ENCODE data around the gene OPRM1.

The OPRM1 gene

GRCh38 chr6:154086510-154086909 is 47.5 kb downstream of the OPRM1 start:
- no peak for DNase-seq

GRCh38 chr6:154092326-154092962 is 53.4 kb downstream of the OPRM1 start:
- no peak for DNase-seq

- DNase-seq, result no peak
Observed at GRCh38 chr6:154093231-154094044, 54.4 kb downstream of the OPRM1 start.

GRCh38 chr6:154095571-154095970 is 56.5 kb downstream of the OPRM1 start:
- no peak for DNase-seq

GRCh38 chr6:154096316-154096715 is 57.3 kb downstream of the OPRM1 start:
- DNase-seq, result no peak

- DNase-seq, result no peak
Observed at GRCh38 chr6:154096834-154097233, 57.8 kb downstream of the OPRM1 start.

- no peak for DNase-seq
Observed at GRCh38 chr6:154099211-154099610, 60.2 kb downstream of the OPRM1 start.

- no peak for DNase-seq
Observed at GRCh38 chr6:154106251-154106650, 67.2 kb downstream of the OPRM1 start.

- no peak for DNase-seq
Observed at GRCh38 chr6:154111025-154111424, 72.0 kb downstream of the OPRM1 start.

- DNase-seq, result no peak
Observed at GRCh38 chr6:154112181-154112809, 73.3 kb downstream of the OPRM1 start.

- DNase-seq, result no peak
Observed at GRCh38 chr6:154113392-154113791, 74.4 kb downstream of the OPRM1 start.

GRCh38 chr6:154117485-154117884 is 78.4 kb downstream of the OPRM1 start:
- no peak for DNase-seq

GRCh38 chr6:154122195-154122925 is 83.3 kb downstream of the OPRM1 start:
- DNase-seq, result peak; percentile 12

GRCh38 chr6:154123155-154123956 is 84.3 kb downstream of the OPRM1 start:
- DNase-seq, result peak; percentile 67

GRCh38 chr6:154125421-154125820 is 86.4 kb downstream of the OPRM1 start:
- DNase-seq, result no peak

GRCh38 chr6:154127657-154128056 is 88.6 kb downstream of the OPRM1 start:
- no peak for DNase-seq

- DNase-seq, result peak; percentile 27
Observed at GRCh38 chr6:154134471-154135147, 95.6 kb downstream of the OPRM1 start.

GRCh38 chr6:154138793-154139192 is 99.8 kb downstream of the OPRM1 start:
- peak; percentile 49 for DNase-seq

GRCh38 chr6:154139892-154140291 is 100.9 kb downstream of the OPRM1 start:
- peak; percentile 99 for DNase-seq

- peak; percentile 2 for DNase-seq
Observed at GRCh38 chr6:154140743-154141142, 101.7 kb downstream of the OPRM1 start.

- DNase-seq, result no peak
Observed at GRCh38 chr6:154143753-154144152, 104.7 kb downstream of the OPRM1 start.
